Smooth muscle cell (in vitro differentiated cells): ENCODE measurements around the gene CADM2. TPM values are rescaled to one million over a fixed set of nuclear protein-coding genes. Genes with fewer than 3 reads are reported as not detected.
A peak's percentile ranks its signal among the peaks of the same experiment; 100 is the strongest.

Experiments used
- DNase-seq: peaks from one replicate; lab custom pipeline; 2025; ENCODE audit not compliant: unreplicated experiment; lab: John Stamatoyannopoulos, UW
- H2AFZ ChIP-seq: fragments of 200-600 bp; sonication (generic); 2 replicates; pipeline ENCODE4 v1.6.0; 2016; ENCODE audit warnings: antibody characterized with exemption, low read depth, mild to moderate bottlenecking
- H3F3A ChIP-seq: fragments of 200-600 bp; sonication (generic); 2 replicates; pipeline ENCODE4 v1.6.0; 2017; ENCODE audit warnings: antibody characterized with exemption, low read depth
- H3K27ac ChIP-seq: fragments of 200-600 bp; sonication (generic); 2 replicates; pipeline ENCODE4 v1.5.1; 2016; ENCODE audit warnings: low read depth, mild to moderate bottlenecking
- H3K27me3 ChIP-seq: fragments of 200-600 bp; sonication (generic); 2 replicates; pipeline ENCODE4 v1.6.1; 2016; ENCODE audit warnings: low read depth, mild to moderate bottlenecking
- H3K36me3 ChIP-seq: fragments of 200-600 bp; sonication (generic); 2 replicates; pipeline ENCODE4 v1.5.1; 2016; ENCODE audit warnings: low read depth
- H3K4me1 ChIP-seq: fragments of 200-600 bp; sonication (generic); 2 replicates; pipeline ENCODE4 v1.5.1; 2016; ENCODE audit warnings: low read depth
- H3K4me2 ChIP-seq: fragments of 200-600 bp; sonication (generic); 2 replicates; pipeline ENCODE4 v1.6.0; 2016; ENCODE audit warnings: mild to moderate bottlenecking
- H3K4me3 ChIP-seq: fragments of 200-600 bp; sonication (generic); 2 replicates; pipeline ENCODE4 v1.5.1; 2016; ENCODE audit warnings: mild to moderate bottlenecking
- H3K79me2 ChIP-seq: fragments of 200-600 bp; sonication (generic); 2 replicates; pipeline ENCODE4 v1.6.0; 2016; ENCODE audit warnings: low read depth, mild to moderate bottlenecking
- H3K9ac ChIP-seq: fragments of 200-600 bp; sonication (generic); 2 replicates; pipeline ENCODE4 v1.6.0; 2016; ENCODE audit warnings: low read depth
- H3K9me3 ChIP-seq: fragments of 200-600 bp; sonication (generic); replicated peaks from 2 replicates; pipeline ENCODE4 v1.5.1; 2016; ENCODE audit warnings: low read depth
- H4K20me1 ChIP-seq: fragments of 200-600 bp; sonication (generic); 2 replicates; pipeline ENCODE4 v1.6.0; 2016; ENCODE audit warnings: low read depth
- WGBS: methylation state at CpG from one replicate; pipeline ENCODE4 v1.1.7; 2016; ENCODE audit warnings: low lambda C conversion rate; 5-methylcytosine and 5-hydroxymethylcytosine counted together
- polyA plus RNA-seq: library from polyadenylated mRNA; unstranded; fragments of >200 nt; fragmentation: Nextera tagmentation; extraction: Ambion mirVana; gene quantifications from 2 replicates; pipeline ENCODE4 v1.2.1, GENCODE V29; 2016
- total RNA-seq: library from RNA; depleted of rRNA; stranded (reverse); fragments of >200 nt; gene quantifications from 2 replicates; pipeline ENCODE4 v1.2.3, GENCODE V29; 2014
- TF ChIP-seq, protein P1 (sequence below): fragments of 200-600 bp; sonication (generic); IDR thresholded peaks from 2 replicates; pipeline ENCODE4 v1.5.1; 2017; ENCODE audit warnings: borderline replicate concordance, mild to moderate bottlenecking, antibody characterized with exemption; ENCODE audit not compliant: insufficient read depth, poor library complexity, severe bottlenecking

The CADM2 gene
- total and polyA plus RNA-seq, 2 experiments from 2014 or later, result 0.13 TPM; not detected in 1

DNA sequence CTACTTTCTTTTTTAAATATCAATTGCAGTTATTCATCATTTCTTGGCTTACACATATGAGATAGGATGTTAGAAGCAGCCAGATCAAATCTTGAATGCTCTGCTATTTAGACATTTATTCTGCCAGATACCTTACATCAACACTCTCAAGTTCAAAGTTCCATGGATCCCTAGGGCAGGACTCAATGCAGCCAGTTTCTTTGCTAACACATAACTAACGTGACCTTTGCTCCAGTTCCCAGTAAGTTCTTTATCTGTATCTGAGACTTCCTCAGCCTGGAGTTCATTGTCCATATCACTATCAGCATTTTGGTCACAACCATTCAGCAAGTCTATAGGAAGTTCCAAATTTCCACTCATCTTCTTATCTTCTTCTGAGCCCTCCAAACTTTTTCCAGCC lies 1092.3 kb downstream of the CADM2 start:
- no peak for DNase-seq
- WGBS, result 77% methylated on average over 1 of the region's 1 CpG

DNA sequence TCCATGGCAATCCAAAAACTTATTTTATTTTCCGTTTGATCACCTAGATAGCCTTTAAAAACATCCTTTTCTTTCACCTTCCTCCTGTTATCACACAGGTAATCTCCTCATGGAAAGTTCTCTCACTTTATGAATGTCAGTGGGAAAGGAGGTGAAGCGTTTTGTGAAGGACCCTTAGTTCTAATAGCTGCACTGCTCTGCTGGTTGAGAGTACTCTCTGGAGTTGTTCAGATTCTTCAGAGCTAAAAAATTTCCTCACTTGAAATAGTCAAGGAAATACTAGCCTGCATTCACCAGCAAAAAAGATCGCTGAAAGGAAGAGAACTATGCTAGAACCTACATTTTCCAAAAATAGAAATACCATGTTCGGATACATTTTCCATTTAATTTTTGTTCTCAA lies 1097.2 kb downstream of the CADM2 start:
- Histone ChIP-seq H3K4me1 (no peaks in the 10 kb centered on the region), H2AFZ (peak overlapping the region; percentile 54), H3K4me3 (no peak overlapping the region), H3K9me3 (no peaks in the 10 kb centered on the region), H3F3A (no peaks in the 10 kb centered on the region), H3K4me2 (no peak overlapping the region), H3K79me2 (no peaks in the 10 kb centered on the region), H3K27ac (no peak overlapping the region), H3K27me3 (no peaks in the 10 kb centered on the region), H4K20me1 (no peaks in the 10 kb centered on the region), H3K36me3 (no peaks in the 10 kb centered on the region), H3K9ac (no peak overlapping the region)
- TF ChIP-seq, protein P1, sequence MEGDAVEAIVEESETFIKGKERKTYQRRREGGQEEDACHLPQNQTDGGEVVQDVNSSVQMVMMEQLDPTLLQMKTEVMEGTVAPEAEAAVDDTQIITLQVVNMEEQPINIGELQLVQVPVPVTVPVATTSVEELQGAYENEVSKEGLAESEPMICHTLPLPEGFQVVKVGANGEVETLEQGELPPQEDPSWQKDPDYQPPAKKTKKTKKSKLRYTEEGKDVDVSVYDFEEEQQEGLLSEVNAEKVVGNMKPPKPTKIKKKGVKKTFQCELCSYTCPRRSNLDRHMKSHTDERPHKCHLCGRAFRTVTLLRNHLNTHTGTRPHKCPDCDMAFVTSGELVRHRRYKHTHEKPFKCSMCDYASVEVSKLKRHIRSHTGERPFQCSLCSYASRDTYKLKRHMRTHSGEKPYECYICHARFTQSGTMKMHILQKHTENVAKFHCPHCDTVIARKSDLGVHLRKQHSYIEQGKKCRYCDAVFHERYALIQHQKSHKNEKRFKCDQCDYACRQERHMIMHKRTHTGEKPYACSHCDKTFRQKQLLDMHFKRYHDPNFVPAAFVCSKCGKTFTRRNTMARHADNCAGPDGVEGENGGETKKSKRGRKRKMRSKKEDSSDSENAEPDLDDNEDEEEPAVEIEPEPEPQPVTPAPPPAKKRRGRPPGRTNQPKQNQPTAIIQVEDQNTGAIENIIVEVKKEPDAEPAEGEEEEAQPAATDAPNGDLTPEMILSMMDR, result no peak
- DNase-seq, result no peak
- 66% methylated on average over 4 of the region's 4 CpGs for WGBS

More for the DNA sequence above, 1092.3 kb downstream of the CADM2 start:
- Histone ChIP-seq H3K4me1 (no peaks in the 10 kb centered on the region), H3K4me2 (no peak overlapping the region), H3K4me3 (no peak overlapping the region), H3K36me3 (no peaks in the 10 kb centered on the region), H3K27me3 (no peaks in the 10 kb centered on the region), H3K27ac (no peak overlapping the region), H4K20me1 (no peaks in the 10 kb centered on the region), H3K9me3 (no peaks in the 10 kb centered on the region), H3K9ac (no peak overlapping the region), H3F3A (no peaks in the 10 kb centered on the region), H3K79me2 (no peaks in the 10 kb centered on the region), H2AFZ (no peak overlapping the region)
- TF ChIP-seq, protein P1, result no peak

DNA sequence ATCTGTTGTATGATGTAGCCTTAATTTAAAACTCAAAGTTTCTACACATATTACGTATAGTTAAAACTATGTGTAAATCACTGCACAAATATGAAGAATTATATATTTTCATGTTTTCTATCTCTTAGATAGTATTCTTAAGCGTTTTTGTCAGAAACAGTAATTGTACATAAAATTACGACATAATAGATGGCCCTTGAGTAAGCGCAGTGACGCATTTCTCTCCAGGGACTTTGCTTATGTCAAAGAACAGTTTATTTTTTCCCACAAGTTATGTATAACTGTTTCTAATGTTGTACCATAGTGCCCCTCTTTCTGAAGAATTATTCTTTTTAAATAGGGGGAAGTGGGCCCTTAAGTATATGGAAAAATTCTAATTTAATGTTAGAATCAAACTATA lies 1098.2 kb downstream of the CADM2 start:
- no peaks in the 10 kb centered on the region for H3K36me3 ChIP-seq
- H3K4me1 ChIP-seq, result no peaks in the 10 kb centered on the region
- H3K27me3 ChIP-seq, result no peaks in the 10 kb centered on the region
- H2AFZ ChIP-seq, result no peak overlapping the region
- H3K4me3 ChIP-seq, result no peak overlapping the region
- no peaks in the 10 kb centered on the region for H4K20me1 ChIP-seq
- TF ChIP-seq, protein P1, result no peak
- no peak for DNase-seq
- H3F3A ChIP-seq, result no peaks in the 10 kb centered on the region
- WGBS, result 74% methylated on average over 5 of the region's 5 CpGs
- no peak overlapping the region for H3K9ac ChIP-seq
- H3K9me3 ChIP-seq, result no peaks in the 10 kb centered on the region
- no peak overlapping the region for H3K4me2 ChIP-seq
- no peak overlapping the region for H3K27ac ChIP-seq
- H3K79me2 ChIP-seq, result no peaks in the 10 kb centered on the region

DNA sequence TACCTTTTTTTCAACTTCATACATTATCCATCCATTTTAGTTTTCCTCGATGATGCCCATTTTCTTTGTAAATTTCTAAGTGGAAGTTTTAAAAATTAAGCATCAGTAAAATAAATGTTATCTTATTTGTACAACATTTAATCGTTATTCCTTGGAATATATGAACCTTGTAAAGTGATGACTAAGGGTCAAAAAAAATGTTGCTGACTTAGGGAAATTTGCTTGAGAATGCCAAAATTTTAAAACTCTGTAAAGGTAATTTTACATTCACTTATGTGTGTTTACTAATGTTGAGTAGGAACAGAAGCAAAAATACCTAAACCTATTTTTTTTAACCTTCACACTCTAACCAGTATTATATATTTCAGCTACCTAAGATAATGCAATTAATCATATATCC lies 1115.0 kb downstream of the CADM2 start:
- Histone ChIP-seq H3K9ac (no peak overlapping the region), H2AFZ (no peak overlapping the region), H3K79me2 (no peaks in the 10 kb centered on the region), H4K20me1 (no peaks in the 10 kb centered on the region), H3F3A (no peaks in the 10 kb centered on the region), H3K27ac (no peak overlapping the region), H3K4me3 (no peak overlapping the region), H3K36me3 (no peaks in the 10 kb centered on the region), H3K9me3 (no peaks in the 10 kb centered on the region), H3K27me3 (no peaks in the 10 kb centered on the region), H3K4me2 (no peak overlapping the region), H3K4me1 (no peaks in the 10 kb centered on the region)
- no peak for DNase-seq
- WGBS, result 82% methylated on average over 2 of the region's 2 CpGs
- TF ChIP-seq, protein P1, result no peak
